ENCODE data around the gene SCAMP2.

SCAMP2 gene

GRCh38 chr15:74817370-74817737, 55.8 kb downstream of the SCAMP2 start:
- TF ChIP-seq CTCF (IDR thresholded peaks at IDR 0.05; ENCODE audit: extremely low read depth, insufficient read depth, missing control alignments): no peak
- in situ Hi-C loops (cut with MboI; ENCODE audit: low pct_unique_long_range_greater_than_20kb, low sequenced_read_pairs, unreplicated experiment): no loop called here
- DNase-seq (ENCODE audit: low spot score): no peak

GRCh38 chr15:74816624-74817369, 56.4 kb downstream of the SCAMP2 start:
- in situ Hi-C loops (cut with MboI; ENCODE audit: low pct_unique_long_range_greater_than_20kb, low sequenced_read_pairs, unreplicated experiment): no loop called here
- TF ChIP-seq CTCF (IDR thresholded peaks at IDR 0.05; ENCODE audit: extremely low read depth, insufficient read depth, missing control alignments): no peak
- DNase-seq (ENCODE audit: low spot score): no peak

GRCh38 chr15:74815961-74816360, 57.2 kb downstream of the SCAMP2 start:
- DNase-seq (ENCODE audit: low spot score): no peak
- TF ChIP-seq CTCF (IDR thresholded peaks at IDR 0.05; ENCODE audit: extremely low read depth, insufficient read depth, missing control alignments): no peak
- in situ Hi-C loops (cut with MboI; ENCODE audit: low pct_unique_long_range_greater_than_20kb, low sequenced_read_pairs, unreplicated experiment): no loop called here

- in situ Hi-C loops (cut with MboI; ENCODE audit: low pct_unique_long_range_greater_than_20kb, low sequenced_read_pairs, unreplicated experiment): no loop called here
- no peak for TF ChIP-seq CTCF (IDR thresholded peaks at IDR 0.05; ENCODE audit: extremely low read depth, insufficient read depth, missing control alignments)
- no peak for DNase-seq (ENCODE audit: low spot score)
Measured at GRCh38 chr15:74815121-74815934, 57.8 kb downstream of the SCAMP2 start.

- in situ Hi-C loops (cut with MboI; ENCODE audit: low pct_unique_long_range_greater_than_20kb, low sequenced_read_pairs, unreplicated experiment): no loop called here
- no peak for DNase-seq (ENCODE audit: low spot score)
- no peak for TF ChIP-seq CTCF (IDR thresholded peaks at IDR 0.05; ENCODE audit: extremely low read depth, insufficient read depth, missing control alignments)
Measured at GRCh38 chr15:74812533-74812932, 60.6 kb downstream of the SCAMP2 start, which contains the start of gene LMAN1L. LMAN1L (plus strand) TSS chr15:74812835; CDS start chr15:74812855, 20 bp downstream.

GRCh38 chr15:74809956-74810355, 63.2 kb downstream of the SCAMP2 start:
- in situ Hi-C loops (cut with MboI; ENCODE audit: low pct_unique_long_range_greater_than_20kb, low sequenced_read_pairs, unreplicated experiment): no loop called here
- DNase-seq (ENCODE audit: low spot score): no peak
- no peak for TF ChIP-seq CTCF (IDR thresholded peaks at IDR 0.05; ENCODE audit: extremely low read depth, insufficient read depth, missing control alignments)

Data from GM13977 (cell line).